ENCODE measurements around the gene PQBP1. TPM values are rescaled to one million over a fixed set of nuclear protein-coding genes. Genes with fewer than 3 reads are reported as not detected.
A peak's percentile ranks its signal among the peaks of the same experiment; 100 is the strongest.

PQBP1 gene
- total and polyA plus RNA-seq, 3 donors from 2014 or later, result 37.8 to 43.7 (median 39.3) TPM

DNA sequence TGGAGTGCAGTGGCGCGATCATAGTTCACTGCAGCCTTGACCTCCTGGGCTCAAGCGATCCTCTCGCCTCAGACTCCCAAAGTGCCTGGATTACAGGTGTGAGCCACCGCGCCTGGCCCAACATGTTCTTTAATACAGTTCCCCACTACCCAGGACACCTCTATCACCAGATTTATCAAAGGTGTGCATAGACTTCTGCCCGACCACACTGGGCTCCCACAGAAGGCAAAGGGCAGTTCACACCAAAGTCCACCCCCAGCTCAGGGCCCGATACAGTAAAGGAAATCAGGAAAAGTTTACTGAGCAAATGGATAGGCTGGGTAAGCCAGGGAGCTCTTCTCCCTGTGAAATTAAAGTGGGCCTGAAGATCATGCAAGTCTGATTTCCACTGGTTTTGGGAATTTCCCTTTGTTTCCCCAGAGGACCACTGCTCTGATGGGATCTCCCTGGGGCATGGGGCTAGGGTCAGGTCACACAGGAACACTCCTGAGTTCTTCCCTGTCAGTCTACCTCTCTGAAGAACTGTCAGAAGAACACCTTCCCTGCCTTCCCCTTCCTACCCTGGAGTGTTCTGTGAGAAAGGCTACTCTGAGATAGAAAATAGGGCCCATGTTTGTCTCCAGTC is 38.8 kb downstream of the PQBP1 start:
- Histone ChIP-seq H3K4me1 (no peaks in the 10 kb centered on the region), H3K9me3 (no peaks in the 10 kb centered on the region), H3K36me3 (ENCODE audit: low read depth, missing control alignments) (no peaks in the 10 kb centered on the region), H3K27ac (no peak overlapping the region), H3K4me3 (no peak overlapping the region), H3K27me3 (no peaks in the 10 kb centered on the region)
- intact Hi-C loops (cut with DNase I; ENCODE audit: low total_unique reads), result no loop called here
- WGBS, 2 donors, result 75 to 80% methylated on average over 1 to 8 of the region's 8 CpGs
- DNase-seq, result no peak
- TF ChIP-seq, protein P1, sequence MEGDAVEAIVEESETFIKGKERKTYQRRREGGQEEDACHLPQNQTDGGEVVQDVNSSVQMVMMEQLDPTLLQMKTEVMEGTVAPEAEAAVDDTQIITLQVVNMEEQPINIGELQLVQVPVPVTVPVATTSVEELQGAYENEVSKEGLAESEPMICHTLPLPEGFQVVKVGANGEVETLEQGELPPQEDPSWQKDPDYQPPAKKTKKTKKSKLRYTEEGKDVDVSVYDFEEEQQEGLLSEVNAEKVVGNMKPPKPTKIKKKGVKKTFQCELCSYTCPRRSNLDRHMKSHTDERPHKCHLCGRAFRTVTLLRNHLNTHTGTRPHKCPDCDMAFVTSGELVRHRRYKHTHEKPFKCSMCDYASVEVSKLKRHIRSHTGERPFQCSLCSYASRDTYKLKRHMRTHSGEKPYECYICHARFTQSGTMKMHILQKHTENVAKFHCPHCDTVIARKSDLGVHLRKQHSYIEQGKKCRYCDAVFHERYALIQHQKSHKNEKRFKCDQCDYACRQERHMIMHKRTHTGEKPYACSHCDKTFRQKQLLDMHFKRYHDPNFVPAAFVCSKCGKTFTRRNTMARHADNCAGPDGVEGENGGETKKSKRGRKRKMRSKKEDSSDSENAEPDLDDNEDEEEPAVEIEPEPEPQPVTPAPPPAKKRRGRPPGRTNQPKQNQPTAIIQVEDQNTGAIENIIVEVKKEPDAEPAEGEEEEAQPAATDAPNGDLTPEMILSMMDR (IDR thresholded peaks at IDR 0.05), result no peak

DNA sequence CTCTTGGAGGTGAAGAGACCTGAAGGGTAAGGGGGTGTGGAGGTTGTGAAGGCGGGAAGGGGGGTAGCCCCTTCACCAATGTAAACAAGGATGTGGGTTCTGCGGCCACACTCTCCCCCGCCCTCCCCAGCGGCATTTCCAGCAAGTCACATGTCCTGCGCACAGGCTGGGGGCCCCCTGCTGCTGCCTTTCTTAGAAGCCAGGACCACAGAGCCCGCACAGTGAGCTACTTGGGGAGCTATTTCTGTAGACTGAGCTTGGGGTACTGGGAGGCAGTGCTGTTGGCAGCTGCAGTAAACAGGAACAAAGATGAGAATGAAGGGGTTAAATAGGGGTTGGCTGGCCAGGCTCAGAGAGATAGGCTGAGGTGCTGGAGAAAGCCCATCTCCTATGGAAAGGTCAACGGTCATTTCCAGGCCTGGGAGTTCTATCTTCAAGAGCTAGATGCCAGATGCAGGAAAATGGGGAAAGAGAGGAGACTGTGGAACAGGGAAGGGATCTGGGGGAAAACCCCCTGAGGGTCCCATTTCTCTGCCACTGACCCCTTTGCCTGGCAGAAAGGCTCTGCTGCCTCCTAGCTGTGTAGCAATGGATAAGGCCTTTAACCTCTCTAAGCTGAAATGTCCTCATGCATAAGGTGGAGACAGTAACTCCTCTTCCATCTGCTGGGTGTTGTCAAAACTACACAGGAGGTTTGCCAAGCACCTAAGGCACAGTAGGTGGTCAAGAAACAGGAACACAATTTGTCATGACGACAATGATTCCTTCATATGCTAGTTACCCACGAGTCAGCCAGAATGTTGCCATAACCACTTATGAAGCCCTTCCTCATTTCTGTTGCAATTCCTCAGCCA is 39.6 kb downstream of the PQBP1 start:
- WGBS, 2 donors, result 48 to 56% methylated on average over 2 to 5 of the region's 9 CpGs
- H3K9me3 ChIP-seq, result no peaks in the 10 kb centered on the region
- H3K4me3 ChIP-seq, result no peak overlapping the region
- no peaks in the 10 kb centered on the region for H3K4me1 ChIP-seq
- TF ChIP-seq, protein P1 (IDR thresholded peaks at IDR 0.05), result no peak
- TF ChIP-seq POLR2A (IDR thresholded peaks at IDR 0.05), result no peak
- no peaks in the 10 kb centered on the region for H3K36me3 ChIP-seq (ENCODE audit: low read depth, missing control alignments)
- H3K27ac ChIP-seq, result no peak overlapping the region
- DNase-seq, result peak; percentile 32
- no peaks in the 10 kb centered on the region for H3K27me3 ChIP-seq
- intact Hi-C loops (cut with DNase I; ENCODE audit: low total_unique reads), result no loop called here

DNA sequence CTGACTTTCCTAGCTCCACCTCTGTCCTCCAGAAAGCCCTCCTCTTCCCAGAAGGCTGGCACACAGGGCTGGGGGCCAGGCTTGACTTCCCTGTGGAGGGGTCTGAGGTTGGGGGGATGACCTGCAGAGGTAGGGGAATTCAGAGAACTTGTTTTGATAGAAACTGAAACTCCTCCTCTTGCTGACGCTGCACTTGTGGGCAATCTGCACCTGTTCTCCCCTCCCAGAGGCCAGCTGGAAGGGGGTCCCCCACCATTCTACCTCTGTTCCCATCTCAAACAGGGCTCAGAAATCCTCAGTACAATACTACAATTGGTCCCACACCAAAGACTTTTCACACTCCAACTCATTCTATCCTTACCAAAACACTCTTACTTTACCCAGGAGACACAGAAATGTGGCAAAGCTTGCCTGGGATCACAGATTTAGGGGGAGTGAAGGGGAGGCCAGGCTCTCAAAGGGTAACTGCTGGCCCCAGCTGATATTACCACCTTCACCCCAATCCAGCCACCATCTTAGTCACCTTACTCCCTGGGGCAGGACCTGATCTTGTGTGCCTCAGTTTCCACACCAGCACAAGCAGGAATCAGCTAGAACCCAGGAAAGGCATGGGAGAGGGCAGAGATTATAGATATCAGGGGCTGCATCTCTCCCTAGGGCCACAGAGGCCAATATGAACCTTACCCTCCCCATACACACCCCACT is 41.1 kb downstream of the PQBP1 start:
- DNase-seq, result no peak
- Histone ChIP-seq H3K27me3 (no peaks in the 10 kb centered on the region), H3K27ac (no peak overlapping the region), H3K4me3 (no peak overlapping the region), H3K4me1 (no peaks in the 10 kb centered on the region), H3K36me3 (ENCODE audit: low read depth, missing control alignments) (no peaks in the 10 kb centered on the region), H3K9me3 (no peaks in the 10 kb centered on the region)
- 75% methylated on average over 1 of the region's 1 CpG; no CpG with 5 or more reads in 1 of the 2 donors for WGBS, 2 donors
- intact Hi-C loops (cut with DNase I; ENCODE audit: low total_unique reads), result no loop called here
- TF ChIP-seq, protein P1 (IDR thresholded peaks at IDR 0.05), result no peak
- TF ChIP-seq POLR2A (IDR thresholded peaks at IDR 0.05), result no peak

DNA sequence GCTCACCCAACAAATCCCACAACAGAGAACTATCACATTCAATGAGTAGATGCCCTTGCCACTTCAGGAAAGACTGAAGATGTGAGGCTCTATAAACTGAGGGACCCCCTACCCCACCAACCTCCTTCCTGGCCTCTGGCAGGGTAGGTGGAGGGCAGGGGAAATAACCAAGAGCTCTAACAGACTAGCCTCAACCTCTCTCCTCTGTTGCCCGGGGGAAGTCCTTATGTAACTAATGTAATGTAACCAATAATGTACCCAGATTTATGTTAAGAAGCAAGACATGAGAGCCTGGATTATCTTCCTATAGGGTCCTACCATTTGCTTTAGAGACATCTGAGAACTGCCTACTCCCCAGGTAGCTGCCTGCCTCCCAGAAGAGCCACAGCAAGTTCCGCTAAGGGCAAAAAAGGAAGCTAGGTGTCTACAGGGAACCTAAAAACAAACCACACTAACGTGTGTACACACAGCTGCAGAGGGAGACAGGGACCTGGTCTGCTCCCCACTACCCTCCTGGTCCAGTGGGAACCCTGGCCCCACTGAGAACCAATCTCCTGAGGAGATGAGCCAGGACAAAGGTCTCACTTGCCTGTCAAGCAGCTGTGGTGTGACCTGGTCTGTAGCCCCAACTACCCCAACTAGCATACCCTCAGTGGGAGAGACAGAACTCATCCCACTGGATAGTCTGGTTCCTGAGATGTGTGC is 41.9 kb downstream of the PQBP1 start:
- no peaks in the 10 kb centered on the region for H3K27me3 ChIP-seq
- TF ChIP-seq, protein P1 (IDR thresholded peaks at IDR 0.05), result no peak
- TF ChIP-seq POLR2A (IDR thresholded peaks at IDR 0.05), result no peak
- DNase-seq, result no peak
- no peaks in the 10 kb centered on the region for H3K4me1 ChIP-seq
- no peaks in the 10 kb centered on the region for H3K36me3 ChIP-seq (ENCODE audit: low read depth, missing control alignments)
- intact Hi-C loops (cut with DNase I; ENCODE audit: low total_unique reads), result no loop called here
- no peak overlapping the region for H3K27ac ChIP-seq
- no peak overlapping the region for H3K4me3 ChIP-seq
- WGBS, 2 donors, result 85 to 100% methylated on average over 3 of the region's 3 CpGs
- H3K9me3 ChIP-seq, result no peaks in the 10 kb centered on the region
